Measurements from ENCODE around the gene GABBR2.

DNA sequence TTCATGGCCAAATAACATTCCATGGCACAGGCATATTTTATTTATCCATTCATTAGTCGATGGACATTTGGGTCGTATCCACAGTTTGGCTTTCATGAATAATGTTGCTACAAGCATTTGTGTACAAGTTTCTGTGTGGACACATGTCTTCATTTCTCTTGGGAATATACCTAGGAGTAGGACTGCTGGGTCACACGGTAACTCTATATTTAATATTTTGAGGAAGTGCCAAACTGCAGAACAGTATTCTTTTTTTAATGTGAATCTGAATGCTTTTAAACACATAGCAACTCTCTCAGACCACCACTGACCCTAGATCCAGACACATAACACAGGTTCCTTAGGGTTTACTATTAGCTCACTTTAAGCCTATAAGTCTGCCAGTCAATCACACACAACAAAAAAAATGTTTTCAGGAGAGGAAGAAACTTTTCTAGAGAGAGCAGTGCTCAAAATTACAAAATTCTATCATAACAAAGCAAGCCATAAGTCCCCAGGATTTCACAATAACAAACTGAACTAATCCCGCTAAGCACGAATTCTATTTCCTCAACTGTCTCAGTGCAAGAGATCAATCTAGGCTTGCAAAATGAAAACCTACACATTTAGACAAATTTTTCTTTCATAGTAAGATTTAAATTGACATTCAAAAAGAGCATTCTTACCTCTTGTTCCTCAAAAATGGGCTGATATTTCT is 41.8 kb upstream of the GABBR2 start:
- TF ChIP-seq, protein P1, sequence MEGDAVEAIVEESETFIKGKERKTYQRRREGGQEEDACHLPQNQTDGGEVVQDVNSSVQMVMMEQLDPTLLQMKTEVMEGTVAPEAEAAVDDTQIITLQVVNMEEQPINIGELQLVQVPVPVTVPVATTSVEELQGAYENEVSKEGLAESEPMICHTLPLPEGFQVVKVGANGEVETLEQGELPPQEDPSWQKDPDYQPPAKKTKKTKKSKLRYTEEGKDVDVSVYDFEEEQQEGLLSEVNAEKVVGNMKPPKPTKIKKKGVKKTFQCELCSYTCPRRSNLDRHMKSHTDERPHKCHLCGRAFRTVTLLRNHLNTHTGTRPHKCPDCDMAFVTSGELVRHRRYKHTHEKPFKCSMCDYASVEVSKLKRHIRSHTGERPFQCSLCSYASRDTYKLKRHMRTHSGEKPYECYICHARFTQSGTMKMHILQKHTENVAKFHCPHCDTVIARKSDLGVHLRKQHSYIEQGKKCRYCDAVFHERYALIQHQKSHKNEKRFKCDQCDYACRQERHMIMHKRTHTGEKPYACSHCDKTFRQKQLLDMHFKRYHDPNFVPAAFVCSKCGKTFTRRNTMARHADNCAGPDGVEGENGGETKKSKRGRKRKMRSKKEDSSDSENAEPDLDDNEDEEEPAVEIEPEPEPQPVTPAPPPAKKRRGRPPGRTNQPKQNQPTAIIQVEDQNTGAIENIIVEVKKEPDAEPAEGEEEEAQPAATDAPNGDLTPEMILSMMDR (IDR thresholded peaks at IDR 0.05) = no peak
- TF ChIP-seq POLR2A (IDR thresholded peaks at IDR 0.05) = no peak
